IMR-90 (cell line): ENCODE results near the gene C11orf42. TPM values are rescaled to one million over a fixed set of nuclear protein-coding genes. Genes with fewer than 3 reads are reported as not detected.
A peak's percentile ranks its signal among the peaks of the same experiment; 100 is the strongest.

Experiments
- ATAC-seq: fragments of 200-7000 bp; cut with Tn5 transposase; 2 replicates; pipeline ENCODE4 v1.9.1; 2020; ENCODE audit warnings: low read depth, mild to moderate bottlenecking, moderate library complexity
- BruUV-seq: library from RNA; stranded (reverse); fragments of 400-500 nt; replicated peaks from 2 replicates; lab custom pipeline; 2021; lab: Mats Ljungman, UMichigan
- CTCF ChIA-PET: fragments of 300-600 bp; formaldehyde crosslinking; extraction: SDS; loops from one replicate; lab custom pipeline; 2021; ENCODE audit warnings: antibody characterized with exemption; lab: Yijun Ruan, JAX
- POLR2A ChIA-PET: fragments of 300-600 bp; sonication (Branson Sonifier 250); formaldehyde crosslinking; loops from one replicate; lab custom pipeline; 2022; ENCODE audit warnings: antibody characterized with exemption; ENCODE audit not compliant: unreplicated experiment; lab: Charles Lee
- DNase-seq: peaks from one replicate; pipeline ENCODE4 v3.0.0; 2013
- H2AFZ ChIP-seq: replicated peaks from 2 replicates; pipeline ENCODE3; 2013; ENCODE audit warnings: low read length, mild to moderate bottlenecking; ENCODE audit not compliant: poor library complexity
- H2AK5ac ChIP-seq: 2 replicates; pipeline ENCODE4 v1.6.1; 2013; ENCODE audit warnings: low read depth, low read length, inconsistent platforms
- H2AK9ac ChIP-seq: replicated peaks from 2 replicates; pipeline ENCODE3; 2013; ENCODE audit warnings: mild to moderate bottlenecking, low read depth, low read length, moderate library complexity; ENCODE audit not compliant: poor library complexity
- H2BK120ac ChIP-seq: 2 replicates; pipeline ENCODE4 v1.6.1; 2013; ENCODE audit warnings: low read depth, low read length, inconsistent platforms
- H2BK15ac ChIP-seq: 3 replicates; pipeline ENCODE4 v1.6.1; 2013; ENCODE audit warnings: low read depth, low read length, inconsistent platforms
- H2BK20ac ChIP-seq: 2 replicates; pipeline ENCODE4 v1.6.1; 2013; ENCODE audit warnings: low read depth, mild to moderate bottlenecking, inconsistent platforms, low read length, moderate library complexity
- H2BK5ac ChIP-seq: 2 replicates; pipeline ENCODE4 v1.6.1; 2013; ENCODE audit warnings: mild to moderate bottlenecking, low read depth, low read length, inconsistent platforms; ENCODE audit not compliant: poor library complexity, severe bottlenecking
- H3K14ac ChIP-seq: replicated peaks from 2 replicates; pipeline ENCODE4 v1.6.1; 2013; ENCODE audit warnings: low read depth, low read length, inconsistent platforms
- H3K18ac ChIP-seq: 2 replicates; pipeline ENCODE4 v1.6.1; 2013; ENCODE audit warnings: low read depth, low read length, control low read depth
- H3K23ac ChIP-seq: 2 replicates; pipeline ENCODE4 v1.6.1; 2013; ENCODE audit warnings: low read depth, low read length, inconsistent platforms
- H3K27ac ChIP-seq: 2 replicates; pipeline ENCODE4 v1.5.1; 2013; ENCODE audit warnings: mild to moderate bottlenecking, control low read depth, low read length; ENCODE audit not compliant: insufficient read depth
- H3K27me3 ChIP-seq: 2 replicates; pipeline ENCODE4 v1.6.1; 2013; ENCODE audit warnings: low read length; ENCODE audit not compliant: control insufficient read depth, insufficient read depth
- H3K36me3 ChIP-seq: 2 replicates; pipeline ENCODE4 v1.6.1; 2013; ENCODE audit warnings: low read length, mixed read lengths; ENCODE audit not compliant: control insufficient read depth, insufficient read depth
- H3K4ac ChIP-seq: 2 replicates; pipeline ENCODE4 v1.6.1; 2013; ENCODE audit warnings: low read depth, low read length, inconsistent platforms
- H3K4me1 ChIP-seq: 2 replicates; pipeline ENCODE4 v1.6.1; 2013; ENCODE audit warnings: low read length, mixed read lengths; ENCODE audit not compliant: control insufficient read depth, insufficient read depth
- H3K4me2 ChIP-seq: 2 replicates; pipeline ENCODE4 v1.6.1; 2013; ENCODE audit warnings: low read depth, mild to moderate bottlenecking, control low read depth, low read length, moderate library complexity
- H3K4me3 ChIP-seq: 2 replicates; pipeline ENCODE4 v1.5.1; 2013; ENCODE audit warnings: low read depth, mild to moderate bottlenecking, control low read depth, low read length, moderate library complexity; ENCODE audit not compliant: insufficient read depth
- H3K56ac ChIP-seq: 2 replicates; pipeline ENCODE4 v1.6.1; 2013; ENCODE audit warnings: low read length, inconsistent platforms; ENCODE audit not compliant: insufficient read depth; ENCODE audit errors: extremely low read depth
- H3K79me1 ChIP-seq, 2 experiments: 2 replicates each; pipeline ENCODE4 v1.6.1; 2013; ENCODE audit warnings: low read length in 2 of 2, inconsistent platforms in 1 of 2, low read depth in 1 of 2
- H3K9ac ChIP-seq: 2 replicates; pipeline ENCODE4 v1.6.1; 2013; ENCODE audit warnings: low read depth, low read length, control low read depth
- H3K9me1 ChIP-seq: 2 replicates; pipeline ENCODE4 v1.6.1; 2013; ENCODE audit warnings: low read length, inconsistent platforms; ENCODE audit not compliant: insufficient read depth
- H3K9me3 ChIP-seq: 2 replicates; pipeline ENCODE4 v1.6.1; 2013; ENCODE audit warnings: low read length; ENCODE audit not compliant: control insufficient read depth, insufficient read depth
- H4K20me1 ChIP-seq: 2 replicates; pipeline ENCODE4 v1.6.1; 2013; ENCODE audit warnings: low read length, inconsistent platforms; ENCODE audit not compliant: insufficient read depth
- H4K5ac ChIP-seq: 2 replicates; pipeline ENCODE4 v1.6.1; 2013; ENCODE audit warnings: mild to moderate bottlenecking, low read depth, low read length, control low read depth
- H4K8ac ChIP-seq, 2 experiments: 2 replicates each; pipeline ENCODE4 v1.6.1; 2013; ENCODE audit warnings: low read depth in 2 of 2, low read length in 2 of 2, control low read depth in 1 of 2, inconsistent platforms in 1 of 2
- H4K91ac ChIP-seq: 2 replicates; pipeline ENCODE4 v1.6.1; 2013; ENCODE audit warnings: low read depth, low read length, inconsistent platforms; ENCODE audit not compliant: insufficient read depth
- BHLHE40 ChIP-seq: fragments of 150-350 bp; IDR thresholded peaks from 2 replicates; pipeline ENCODE4 v1.6.1; 2016; ENCODE audit warnings: mild to moderate bottlenecking, low read depth, low read length
- CEBPB ChIP-seq: IDR thresholded peaks from 2 replicates; pipeline ENCODE4 v1.6.1; 2012; ENCODE audit warnings: low read depth, low read length, improper control_type of control experiment
- CHD1 ChIP-seq: IDR thresholded peaks from 2 replicates; pipeline ENCODE4 v1.6.1; 2012; ENCODE audit warnings: low read depth, low read length, improper control_type of control experiment
- ELK1 ChIP-seq: fragments of 150-350 bp; IDR thresholded peaks from 2 replicates; pipeline ENCODE4 v1.6.1; 2016; ENCODE audit warnings: low read depth, mild to moderate bottlenecking, low read length, moderate library complexity, borderline replicate concordance
- FOS ChIP-seq: fragments of 150-350 bp; IDR thresholded peaks from 2 replicates; pipeline ENCODE4 v1.6.1; 2016; ENCODE audit warnings: low read depth, low read length
- MAFK ChIP-seq: IDR thresholded peaks from 2 replicates; pipeline ENCODE4 v1.6.1; 2012; ENCODE audit warnings: low read depth, low read length, improper control_type of control experiment
- MAZ ChIP-seq: IDR thresholded peaks from 2 replicates; pipeline ENCODE4 v1.6.1; 2012; ENCODE audit warnings: low read depth, mild to moderate bottlenecking, low read length, improper control_type of control experiment, moderate library complexity, borderline replicate concordance
- MXI1 ChIP-seq: IDR thresholded peaks from 2 replicates; pipeline ENCODE4 v1.6.1; 2012; ENCODE audit warnings: low read depth, mild to moderate bottlenecking, low read length, moderate library complexity, borderline replicate concordance
- NFE2L2 ChIP-seq: fragments of 150-350 bp; IDR thresholded peaks from 2 replicates; pipeline ENCODE4 v1.6.1; 2016; ENCODE audit warnings: low read depth, mild to moderate bottlenecking, low read length
- POLR2A ChIP-seq: IDR thresholded peaks from 2 replicates; pipeline ENCODE4 v1.6.1; 2012; ENCODE audit warnings: mild to moderate bottlenecking, low read depth, low read length
- RAD21 ChIP-seq: IDR thresholded peaks from 2 replicates; pipeline ENCODE4 v1.6.1; 2012; ENCODE audit warnings: low read length, improper control_type of control experiment
- RCOR1 ChIP-seq: IDR thresholded peaks from 2 replicates; pipeline ENCODE4 v1.6.1; 2012; ENCODE audit warnings: mild to moderate bottlenecking, low read length, improper control_type of control experiment; ENCODE audit not compliant: insufficient replicate concordance
- RFX5 ChIP-seq: IDR thresholded peaks from 2 replicates; pipeline ENCODE4 v1.8.0; 2012; ENCODE audit warnings: low read depth, mild to moderate bottlenecking, low read length, moderate library complexity
- SMC3 ChIP-seq: fragments of 150-350 bp; IDR thresholded peaks from 2 replicates; pipeline ENCODE4 v1.6.1; 2016; ENCODE audit warnings: low read depth, mild to moderate bottlenecking, antibody characterized with exemption, low read length, moderate library complexity
- USF2 ChIP-seq: fragments of 150-350 bp; IDR thresholded peaks from 2 replicates; pipeline ENCODE4 v1.6.1; 2017; ENCODE audit warnings: mild to moderate bottlenecking, antibody characterized with exemption, low read length, low read depth
- WGBS, 2 experiments: methylation state at CpG; one replicate each; pipeline versions ENCODE4 v1.1.5 to v1.1.7; 2013; ENCODE audit warnings: missing lambda C conversion rate in 2 of 2; ENCODE audit not compliant: insufficient read length in 1 of 2; ENCODE audit errors: extremely low coverage in 2 of 2; 5-methylcytosine and 5-hydroxymethylcytosine counted together
- dilution Hi-C: fragments of 300-500 bp; cut with HindIII; formaldehyde crosslinking; loops from one replicate; pipeline ENCODE4 v1.14.3; 2018; ENCODE audit warnings: low sequenced_read_pairs; ENCODE audit not compliant: unreplicated experiment
- in situ Hi-C: fragments of 300-500 bp; cut with MboI; formaldehyde crosslinking; loops from 3 replicates; pipeline ENCODE4 v1.14.3; 2019; ENCODE audit warnings: low sequenced_read_pairs, inconsistent platforms, mixed read lengths
- intact Hi-C: fragments of 100-400 bp; cut with micrococcal nuclease; formaldehyde crosslinking; loops from 2 replicates; pipeline ENCODE4 v1.10.0; 2022
- polyA plus RNA-seq, 3 experiments: library from polyadenylated mRNA; depleted of rRNA; stranded (reverse); fragments of >200 nt; gene quantifications; 2 replicates each; pipeline ENCODE4 v1.2.3, GENCODE V29; 2012; ENCODE audit warnings: low replicate concordance in 1 of 3
- total RNA-seq: library from RNA; depleted of rRNA; stranded (reverse); fragments of >200 nt; gene quantifications from 2 replicates; pipeline ENCODE4 v1.2.3, GENCODE V29; 2012
- TF ChIP-seq, protein P1 (sequence below): conservative IDR thresholded peaks from 2 replicates; pipeline ENCODE4 v1.5.1; 2012; ENCODE audit warnings: mild to moderate bottlenecking, low read depth, low read length, improper control_type of control experiment

The C11orf42 gene
- total and polyA plus RNA-seq, 2 of the 4 experiments (the other 2 are of a cell fraction): not detected

GRCh38 chr11:6240781-6241180, 35.4 kb downstream of the C11orf42 start:
- Histone ChIP-seq H2AK5ac (no peak overlapping the region), H3K36me3 (no peaks in the 10 kb centered on the region), H3K4me3 (no peak overlapping the region), H3K4me1 (no peaks in the 10 kb centered on the region), H2AFZ (peak overlapping the region; percentile 14), H3K9me3 (no peaks in the 10 kb centered on the region), H3K4me2 (no peak overlapping the region), H3K27ac (no peak overlapping the region), H3K56ac (no peak overlapping the region), H2BK120ac (no peak overlapping the region), H2BK15ac (no peak overlapping the region), H4K20me1 (no peaks in the 10 kb centered on the region), H3K27me3 (peaks cover 27% of the 10 kb centered on the region), H3K18ac (no peak overlapping the region), H3K79me1 (no peaks in the 10 kb centered on the region), H4K8ac (no peak overlapping the region), H3K23ac (no peak overlapping the region), H4K91ac (no peak overlapping the region), H3K14ac (no peak overlapping the region), H2BK5ac (no peak overlapping the region), H3K9me1 (no peaks in the 10 kb centered on the region), H2BK20ac (no peak overlapping the region), H2AK9ac (no peak overlapping the region), H4K5ac (no peak overlapping the region), H3K4ac (no peak overlapping the region), H3K9ac (no peak overlapping the region)
- in situ Hi-C loops (no loop called here), intact Hi-C loops (no loop called here), dilution Hi-C loops (no loop called here)
- BruUV-seq: no TSS peak
- CTCF ChIA-PET: no interaction called here
- POLR2A ChIA-PET: no interaction called here
- ATAC-seq (no peak), DNase-seq (no peak)
- no peak for TF ChIP-seq FOS
- no peak for TF ChIP-seq MXI1
- no peak for TF ChIP-seq RFX5
- TF ChIP-seq SMC3: no peak
- no peak for TF ChIP-seq POLR2A
- TF ChIP-seq, protein P1, sequence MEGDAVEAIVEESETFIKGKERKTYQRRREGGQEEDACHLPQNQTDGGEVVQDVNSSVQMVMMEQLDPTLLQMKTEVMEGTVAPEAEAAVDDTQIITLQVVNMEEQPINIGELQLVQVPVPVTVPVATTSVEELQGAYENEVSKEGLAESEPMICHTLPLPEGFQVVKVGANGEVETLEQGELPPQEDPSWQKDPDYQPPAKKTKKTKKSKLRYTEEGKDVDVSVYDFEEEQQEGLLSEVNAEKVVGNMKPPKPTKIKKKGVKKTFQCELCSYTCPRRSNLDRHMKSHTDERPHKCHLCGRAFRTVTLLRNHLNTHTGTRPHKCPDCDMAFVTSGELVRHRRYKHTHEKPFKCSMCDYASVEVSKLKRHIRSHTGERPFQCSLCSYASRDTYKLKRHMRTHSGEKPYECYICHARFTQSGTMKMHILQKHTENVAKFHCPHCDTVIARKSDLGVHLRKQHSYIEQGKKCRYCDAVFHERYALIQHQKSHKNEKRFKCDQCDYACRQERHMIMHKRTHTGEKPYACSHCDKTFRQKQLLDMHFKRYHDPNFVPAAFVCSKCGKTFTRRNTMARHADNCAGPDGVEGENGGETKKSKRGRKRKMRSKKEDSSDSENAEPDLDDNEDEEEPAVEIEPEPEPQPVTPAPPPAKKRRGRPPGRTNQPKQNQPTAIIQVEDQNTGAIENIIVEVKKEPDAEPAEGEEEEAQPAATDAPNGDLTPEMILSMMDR: no peak
- no peak for TF ChIP-seq CEBPB
- TF ChIP-seq RAD21: no peak
- no peak for TF ChIP-seq CHD1
- TF ChIP-seq USF2: no peak
- no peak for TF ChIP-seq MAZ
- no peak for TF ChIP-seq NFE2L2
- no peak for TF ChIP-seq BHLHE40
- TF ChIP-seq ELK1: no peak
- no peak for TF ChIP-seq RCOR1
- TF ChIP-seq MAFK: no peak
- WGBS, 2 experiments: 17% methylated on average over 1 of the region's 1 CpG; no CpG with 5 or more reads in 1 of the 2 experiments
